VCaP (cell line): ENCODE measurements around the gene THADA.
"Not testable (repeated sequence)": the region's sequence is repeated elsewhere in the genome, so short reads cannot be mapped to it uniquely, and the experiment has no call there.

Source experiments
- H3K27ac ChIP-seq: fragments of 450-650 bp; 2 replicates; pipeline ENCODE4 v1.5.1; 2017
- CTCF ChIP-seq: fragments of 450-650 bp; conservative IDR thresholded peaks from 2 replicates; pipeline ENCODE4 v1.5.1; 2017; ENCODE audit warnings: mild to moderate bottlenecking, moderate library complexity

Gene THADA

GRCh38 chr2:43300781-43301583 lies 294.9 kb downstream of the THADA start:
- peak overlapping the region; percentile 45 for H3K27ac ChIP-seq
- TF ChIP-seq CTCF, result no peak

GRCh38 chr2:43300222-43300621 lies 295.6 kb downstream of the THADA start:
- TF ChIP-seq CTCF, result no peak
- H3K27ac ChIP-seq, result peak overlapping the region; percentile 45

- no peak for TF ChIP-seq CTCF
Measured at GRCh38 chr2:43298500-43298899, 297.3 kb downstream of the THADA start.

GRCh38 chr2:43297740-43298139 lies 298.1 kb downstream of the THADA start:
- not testable (repeated sequence) for H3K27ac ChIP-seq

More at GRCh38 chr2:43298500-43298899, 297.3 kb downstream of the THADA start:
- H3K27ac ChIP-seq, result no peak overlapping the region

GRCh38 chr2:43294973-43295603 lies 300.8 kb downstream of the THADA start:
- no peak for TF ChIP-seq CTCF
- H3K27ac ChIP-seq, result no peak overlapping the region

- no peak for TF ChIP-seq CTCF
- peak overlapping the region; percentile 5; the same call in 1 of the 2 replicates for H3K27ac ChIP-seq
Measured at GRCh38 chr2:43293744-43294695, 301.8 kb downstream of the THADA start.

- H3K27ac ChIP-seq, result peak overlapping the region; percentile 5; the same call in 1 of the 2 replicates
- no peak for TF ChIP-seq CTCF
Measured at GRCh38 chr2:43292851-43293743, 302.7 kb downstream of the THADA start.
